Astrocyte (in vitro differentiated cells and primary cell): ENCODE results near the gene AFG1L. TPM values are rescaled to one million over a fixed set of nuclear protein-coding genes. Genes with fewer than 3 reads are reported as not detected.

ENCODE experiments used
- DNase-seq: peaks from one replicate; pipeline ENCODE4 v3.0.0-alpha.2; 2010; ENCODE audit warnings: low read depth
- FAIRE-seq: peaks from 2 replicates; lab custom pipeline; 2011; peaks lifted over from hg19 to GRCh38; lab: Jason Lieb, UNC
- H2AFZ ChIP-seq: 2 replicates; pipeline ENCODE4 v1.6.0; 2012; ENCODE audit warnings: low read depth, low read length, inconsistent platforms
- H3K27ac ChIP-seq: 2 replicates; pipeline ENCODE4 v1.5.1; 2011; ENCODE audit warnings: low read depth, low read length, inconsistent platforms
- H3K27me3 ChIP-seq: 2 replicates; pipeline ENCODE4 v1.6.0; 2011; ENCODE audit warnings: low read length, inconsistent platforms; ENCODE audit not compliant: insufficient read depth
- H3K36me3 ChIP-seq: 2 replicates; pipeline ENCODE4 v1.5.1; 2011; ENCODE audit warnings: low read length, inconsistent platforms; ENCODE audit not compliant: insufficient read depth
- H3K4me1 ChIP-seq: 2 replicates; pipeline ENCODE4 v1.5.1; 2011; ENCODE audit warnings: low read length, inconsistent platforms; ENCODE audit not compliant: insufficient read depth
- H3K4me2 ChIP-seq: 2 replicates; pipeline ENCODE4 v1.6.0; 2012; ENCODE audit warnings: low read length, inconsistent platforms
- H3K4me3 ChIP-seq: 2 replicates; pipeline ENCODE4 v1.5.1; 2011; ENCODE audit warnings: low read depth, mild to moderate bottlenecking, low read length, inconsistent platforms; ENCODE audit not compliant: insufficient read depth
- H3K79me2 ChIP-seq: 2 replicates; pipeline ENCODE4 v1.6.0; 2012; ENCODE audit warnings: mild to moderate bottlenecking, low read length, inconsistent platforms; ENCODE audit not compliant: insufficient read depth
- H3K9ac ChIP-seq: 2 replicates; pipeline ENCODE4 v1.6.0; 2012; ENCODE audit warnings: mild to moderate bottlenecking, low read length, inconsistent platforms
- H3K9me3 ChIP-seq: 2 replicates; pipeline ENCODE4 v1.5.1; 2012; ENCODE audit warnings: low read depth, mild to moderate bottlenecking, low read length, inconsistent platforms; ENCODE audit not compliant: insufficient read depth
- H4K20me1 ChIP-seq: 2 replicates; pipeline ENCODE4 v1.6.0; 2012; ENCODE audit warnings: low read length, inconsistent platforms; ENCODE audit not compliant: insufficient read depth
- H3K27ac Mint-ChIP-seq: one replicate; pipeline ENCODE4 v1.8.0; 2021; ENCODE audit warnings: mild to moderate bottlenecking, mixed read lengths; ENCODE audit not compliant: unreplicated experiment
- H3K27me3 Mint-ChIP-seq: one replicate; pipeline ENCODE4 v1.8.0; 2021; ENCODE audit warnings: low read depth, mixed read lengths; ENCODE audit not compliant: unreplicated experiment
- H3K36me3 Mint-ChIP-seq: one replicate; pipeline ENCODE4 v1.8.0; 2021; ENCODE audit warnings: low read depth, mixed read lengths; ENCODE audit not compliant: unreplicated experiment
- H3K4me1 Mint-ChIP-seq: one replicate; pipeline ENCODE4 v1.8.0; 2021; ENCODE audit warnings: low read depth, mixed read lengths; ENCODE audit not compliant: unreplicated experiment
- H3K4me3 Mint-ChIP-seq: one replicate; pipeline ENCODE4 v1.8.0; 2021; ENCODE audit warnings: mild to moderate bottlenecking, moderate library complexity, mixed read lengths; ENCODE audit not compliant: unreplicated experiment
- H3K9me3 Mint-ChIP-seq: one replicate; pipeline ENCODE4 v1.8.0; 2021; ENCODE audit warnings: mild to moderate bottlenecking, mixed read lengths; ENCODE audit not compliant: unreplicated experiment
- EZH2 ChIP-seq: IDR thresholded peaks from 2 replicates; pipeline ENCODE4 v1.6.1; 2012; ENCODE audit warnings: mild to moderate bottlenecking, low read length, inconsistent platforms; ENCODE audit not compliant: insufficient read depth
- total RNA-seq: library from RNA; stranded (reverse); gene quantifications from 2 replicates; pipeline ENCODE4 v1.2.1, GENCODE V29; 2021
- TF ChIP-seq, protein P1 (sequence below): IDR thresholded peaks from 2 replicates; pipeline ENCODE4 v1.5.1; 2011; ENCODE audit warnings: low read depth, mild to moderate bottlenecking, inconsistent platforms, low read length, moderate library complexity; ENCODE audit not compliant: insufficient read depth

Gene AFG1L
- total RNA-seq, 1 donor from 2014 or later, result 7.9 TPM

DNA sequence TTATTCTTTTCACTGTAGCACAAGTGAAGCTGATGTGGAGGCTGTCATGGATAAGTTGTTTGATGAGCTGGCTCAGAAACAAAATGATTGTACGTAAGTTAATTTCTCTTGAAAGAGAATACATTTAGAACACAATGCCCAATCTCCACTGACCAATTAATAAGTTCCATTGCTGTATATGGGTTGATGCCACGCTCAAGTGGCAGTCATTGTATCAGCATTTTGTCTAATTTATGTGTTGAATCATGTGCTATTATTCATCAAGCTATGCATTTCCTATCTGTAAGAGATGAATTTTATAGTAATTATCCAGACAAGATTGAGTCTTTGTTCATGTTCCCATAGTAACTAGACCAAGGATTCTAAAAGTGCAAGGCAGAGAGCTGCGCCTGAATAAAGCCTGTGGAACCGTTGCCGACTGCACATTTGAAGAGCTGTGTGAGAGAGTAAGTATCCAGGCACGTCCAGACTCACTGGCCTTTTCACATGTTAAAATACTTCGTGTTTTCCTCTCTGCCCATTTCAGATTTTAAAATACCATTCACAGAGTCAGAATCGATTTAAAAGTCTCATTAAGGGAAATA, 182.1 kb downstream of the AFG1L start:
- H3K27ac ChIP-seq, result no peak overlapping the region
- H3K4me2 ChIP-seq, result no peak overlapping the region
- Mint-ChIP-seq H3K4me1 (no peaks in the 10 kb centered on the region), H3K27ac (no peak overlapping the region), H3K36me3 (peaks cover 3% of the 10 kb centered on the region), H3K9me3 (peaks cover 4% of the 10 kb centered on the region), H3K4me3 (no peak overlapping the region), H3K27me3 (no peaks in the 10 kb centered on the region)
- H3K27me3 ChIP-seq, result no peaks in the 10 kb centered on the region
- no peak for TF ChIP-seq EZH2
- TF ChIP-seq, protein P1, sequence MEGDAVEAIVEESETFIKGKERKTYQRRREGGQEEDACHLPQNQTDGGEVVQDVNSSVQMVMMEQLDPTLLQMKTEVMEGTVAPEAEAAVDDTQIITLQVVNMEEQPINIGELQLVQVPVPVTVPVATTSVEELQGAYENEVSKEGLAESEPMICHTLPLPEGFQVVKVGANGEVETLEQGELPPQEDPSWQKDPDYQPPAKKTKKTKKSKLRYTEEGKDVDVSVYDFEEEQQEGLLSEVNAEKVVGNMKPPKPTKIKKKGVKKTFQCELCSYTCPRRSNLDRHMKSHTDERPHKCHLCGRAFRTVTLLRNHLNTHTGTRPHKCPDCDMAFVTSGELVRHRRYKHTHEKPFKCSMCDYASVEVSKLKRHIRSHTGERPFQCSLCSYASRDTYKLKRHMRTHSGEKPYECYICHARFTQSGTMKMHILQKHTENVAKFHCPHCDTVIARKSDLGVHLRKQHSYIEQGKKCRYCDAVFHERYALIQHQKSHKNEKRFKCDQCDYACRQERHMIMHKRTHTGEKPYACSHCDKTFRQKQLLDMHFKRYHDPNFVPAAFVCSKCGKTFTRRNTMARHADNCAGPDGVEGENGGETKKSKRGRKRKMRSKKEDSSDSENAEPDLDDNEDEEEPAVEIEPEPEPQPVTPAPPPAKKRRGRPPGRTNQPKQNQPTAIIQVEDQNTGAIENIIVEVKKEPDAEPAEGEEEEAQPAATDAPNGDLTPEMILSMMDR, result no peak
- no peaks in the 10 kb centered on the region for H3K4me1 ChIP-seq
- H3K9ac ChIP-seq, result no peak overlapping the region
- no peaks in the 10 kb centered on the region for H3K9me3 ChIP-seq
- H3K36me3 ChIP-seq, result no peaks in the 10 kb centered on the region
- H3K4me3 ChIP-seq, result no peak overlapping the region
- DNase-seq (no peak), FAIRE-seq (no peak)
- H3K79me2 ChIP-seq, result no peaks in the 10 kb centered on the region
- H2AFZ ChIP-seq, result no peak overlapping the region
- H4K20me1 ChIP-seq, result no peaks in the 10 kb centered on the region

DNA sequence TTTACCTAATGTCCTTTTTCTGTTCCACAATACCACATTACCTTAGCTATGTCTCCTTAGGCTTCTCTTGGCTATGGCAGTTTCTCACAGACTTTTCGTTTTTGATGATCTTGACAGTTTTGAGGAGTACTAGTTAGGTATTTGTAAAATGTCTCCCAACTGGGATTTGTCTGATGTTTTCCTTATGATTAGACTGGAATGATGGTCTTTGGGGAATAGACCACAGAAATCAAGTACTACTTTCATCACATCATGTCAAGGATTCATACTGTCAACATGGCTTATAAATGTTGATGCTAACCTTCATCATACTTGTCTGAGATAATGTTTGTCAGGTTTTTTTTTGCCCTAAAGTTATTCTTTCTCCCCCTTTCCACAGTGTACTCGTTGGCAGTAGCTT, 187.7 kb downstream of the AFG1L start:
- TF ChIP-seq, protein P1, result no peak
- TF ChIP-seq EZH2, result no peak
- no peaks in the 10 kb centered on the region for H3K27me3 ChIP-seq
- no peak overlapping the region for H3K9ac ChIP-seq
- Mint-ChIP-seq H3K4me3 (no peak overlapping the region), H3K4me1 (peaks cover 1% of the 10 kb centered on the region), H3K36me3 (peaks cover 5% of the 10 kb centered on the region), H3K27me3 (no peaks in the 10 kb centered on the region), H3K9me3 (peaks cover 5% of the 10 kb centered on the region), H3K27ac (no peak overlapping the region)
- no peaks in the 10 kb centered on the region for H3K9me3 ChIP-seq
- no peaks in the 10 kb centered on the region for H3K4me1 ChIP-seq
- H2AFZ ChIP-seq, result no peak overlapping the region
- H4K20me1 ChIP-seq, result no peaks in the 10 kb centered on the region
- no peak overlapping the region for H3K4me2 ChIP-seq
- H3K27ac ChIP-seq, result no peak overlapping the region
- DNase-seq (no peak), FAIRE-seq (no peak)
- H3K36me3 ChIP-seq, result no peaks in the 10 kb centered on the region
- H3K79me2 ChIP-seq, result no peaks in the 10 kb centered on the region
- no peak overlapping the region for H3K4me3 ChIP-seq

DNA sequence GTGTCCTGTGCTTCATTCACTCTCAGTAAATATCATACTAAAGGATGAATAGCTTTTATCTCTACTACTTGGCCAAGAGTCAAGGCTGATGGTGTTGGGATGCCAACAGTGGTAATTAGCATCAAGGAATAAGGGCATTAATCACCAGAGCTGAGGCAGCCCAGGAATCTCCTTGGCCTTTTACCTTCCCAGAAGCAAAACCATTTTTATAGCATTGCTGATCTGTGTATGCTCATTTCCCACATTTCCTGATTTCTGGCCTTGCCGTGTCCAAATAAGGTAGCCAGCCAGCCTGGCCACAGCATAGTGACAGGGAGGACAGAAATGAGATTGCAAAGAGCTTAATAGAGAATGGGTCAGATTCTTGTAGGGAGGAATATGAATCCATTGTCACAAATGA, 189.2 kb downstream of the AFG1L start:
- Histone ChIP-seq H3K36me3 (no peaks in the 10 kb centered on the region), H3K27ac (no peak overlapping the region), H3K9ac (no peak overlapping the region), H3K9me3 (no peaks in the 10 kb centered on the region), H3K4me1 (no peaks in the 10 kb centered on the region), H2AFZ (no peak overlapping the region), H3K27me3 (no peaks in the 10 kb centered on the region), H4K20me1 (no peaks in the 10 kb centered on the region), H3K4me3 (no peak overlapping the region), H3K4me2 (no peak overlapping the region), H3K79me2 (no peaks in the 10 kb centered on the region)
- no peak for FAIRE-seq
- H3K9me3 Mint-ChIP-seq, result peaks cover 5% of the 10 kb centered on the region
- H3K36me3 Mint-ChIP-seq, result peaks cover 7% of the 10 kb centered on the region
- no peak overlapping the region for H3K27ac Mint-ChIP-seq
- H3K27me3 Mint-ChIP-seq, result no peaks in the 10 kb centered on the region
- no peak overlapping the region for H3K4me3 Mint-ChIP-seq
- DNase-seq, result peak; percentile 4
- peaks cover 1% of the 10 kb centered on the region for H3K4me1 Mint-ChIP-seq
- TF ChIP-seq, protein P1, result no peak
- no peak for TF ChIP-seq EZH2
